Keratinocyte (primary cell): ENCODE data around the gene OBSCN. TPM values are rescaled to one million over a fixed set of nuclear protein-coding genes. Genes with fewer than 3 reads are reported as not detected.

Experiments used
- DNase-seq: peaks from one replicate; pipeline ENCODE4 v3.0.0-alpha.2; 2011; ENCODE audit warnings: low read depth, missing footprints, low spot score
- FAIRE-seq: peaks from 2 replicates; lab custom pipeline; 2011; peaks lifted over from hg19 to GRCh38; lab: Jason Lieb, UNC
- H2AFZ ChIP-seq: 2 replicates; pipeline ENCODE4 v1.6.0; 2012; ENCODE audit warnings: low read length, control low read depth, inconsistent platforms; ENCODE audit not compliant: control insufficient read depth
- H3K27ac ChIP-seq: 2 replicates; pipeline ENCODE4 v1.5.1; 2011; ENCODE audit warnings: low read length; ENCODE audit not compliant: control insufficient read depth, insufficient read depth
- H3K27me3 ChIP-seq: 3 replicates; pipeline ENCODE4 v1.6.0; 2011; ENCODE audit warnings: low read length; ENCODE audit not compliant: control insufficient read depth, insufficient read depth; ENCODE audit errors: extremely low read depth
- H3K36me3 ChIP-seq, 2 experiments: 2 replicates in 1 of 2; 3 replicates in 1 of 2; pipeline ENCODE4 v1.5.1; 2011; ENCODE audit warnings: low read length in 2 of 2, mild to moderate bottlenecking in 1 of 2; ENCODE audit not compliant: control insufficient read depth in 2 of 2, insufficient read depth in 2 of 2; ENCODE audit errors: extremely low read depth in 1 of 2
- H3K4me1 ChIP-seq: 3 replicates; pipeline ENCODE4 v1.5.1; 2011; ENCODE audit warnings: low read length; ENCODE audit not compliant: control insufficient read depth, insufficient read depth; ENCODE audit errors: extremely low read depth
- H3K4me2 ChIP-seq: 3 replicates; pipeline ENCODE4 v1.6.0; 2011; ENCODE audit warnings: low read depth, low read length; ENCODE audit not compliant: control insufficient read depth, insufficient read depth; ENCODE audit errors: extremely low read depth
- H3K4me3 ChIP-seq, 3 experiments: fragments of 200-600 bp in 1 of 3; sonication (generic) in 1 of 3; 2 replicates in 2 of 3; 3 replicates in 1 of 3; pipeline ENCODE4 v1.5.1; 2011 to 2016; ENCODE audit warnings: low read length in 3 of 3, mild to moderate bottlenecking in 3 of 3, control low read depth in 2 of 3, inconsistent platforms in 1 of 3, low read depth in 1 of 3, mixed read lengths in 1 of 3, mixed run types in 1 of 3, moderate library complexity in 1 of 3; ENCODE audit not compliant: control insufficient read depth in 2 of 3, insufficient read depth in 2 of 3; ENCODE audit errors: extremely low read depth in 1 of 3
- H3K79me2 ChIP-seq: 2 replicates; pipeline ENCODE4 v1.6.0; 2012; ENCODE audit warnings: low read length; ENCODE audit not compliant: control insufficient read depth, insufficient read depth
- H3K9ac ChIP-seq: 3 replicates; pipeline ENCODE4 v1.6.0; 2011; ENCODE audit warnings: low read length; ENCODE audit not compliant: control insufficient read depth, insufficient read depth; ENCODE audit errors: extremely low read depth
- H3K9me1 ChIP-seq: 3 replicates; pipeline ENCODE4 v1.6.0; 2011; ENCODE audit warnings: low read length; ENCODE audit not compliant: control insufficient read depth, insufficient read depth; ENCODE audit errors: extremely low read depth
- H3K9me3 ChIP-seq: 2 replicates; pipeline ENCODE4 v1.5.1; 2012; ENCODE audit warnings: low read depth, low read length; ENCODE audit not compliant: control insufficient read depth
- H4K20me1 ChIP-seq: 3 replicates; pipeline ENCODE4 v1.6.0; 2011; ENCODE audit warnings: low read length; ENCODE audit not compliant: control insufficient read depth, insufficient read depth; ENCODE audit errors: extremely low read depth
- EZH2 ChIP-seq: IDR thresholded peaks from one replicate; pipeline ENCODE4 v1.6.1; 2012; ENCODE audit warnings: inconsistent platforms, mild to moderate bottlenecking, low read length, moderate library complexity
- dilution Hi-C: fragments of 300-500 bp; cut with MboI; formaldehyde crosslinking; loops from one replicate; pipeline ENCODE4 v1.7.0; 2020; ENCODE audit warnings: low sequenced_read_pairs; ENCODE audit not compliant: extremely low pct_ligation_motif_present
- polyA plus RNA-seq, 5 experiments: library from polyadenylated mRNA; depleted of rRNA in 3 of 5; stranded (reverse) in 3 of 5; stranded (forward) in 1 of 5; unstranded in 1 of 5; fragments of >200 nt; gene quantifications; 1 replicate in 1 of 5; 2 replicates in 3 of 5; 3 replicates in 1 of 5; pipeline versions ENCODE4 v1.2.1 to v1.2.3, GENCODE V29; 2011 to 2012; ENCODE audit warnings: missing spikeins in 2 of 5, low read depth in 1 of 5, low replicate concordance in 1 of 5
- TF ChIP-seq, protein P1 (sequence below), 3 experiments: IDR thresholded peaks in 1 of 3; conservative IDR thresholded peaks in 1 of 3; optimal IDR thresholded peaks in 1 of 3; 2 replicates in 2 of 3; 3 replicates in 1 of 3; pipeline versions ENCODE3 to v1.5.1; 2011; ENCODE audit warnings: low read length in 3 of 3, mild to moderate bottlenecking in 3 of 3, moderate library complexity in 2 of 3, control low read depth in 1 of 3, inconsistent platforms in 1 of 3; ENCODE audit not compliant: insufficient read depth in 2 of 3; ENCODE audit errors: extremely low read depth in 1 of 3

The OBSCN gene
- polyA plus RNA-seq, 1 donor (not counting 4 experiments of a cell fraction or from before 2014, with no cell fraction given) = 1.8 TPM

- Histone ChIP-seq H3K9me3 (no peaks in the 10 kb centered on the region), H4K20me1 (no peaks in the 10 kb centered on the region), H3K36me3 (no peaks in the 10 kb centered on the region), H3K4me2 (no peak overlapping the region), H3K4me1 (no peaks in the 10 kb centered on the region), H3K79me2 (no peaks in the 10 kb centered on the region), H3K27ac (no peak overlapping the region), H2AFZ (no peak overlapping the region), H3K27me3 (no peaks in the 10 kb centered on the region), H3K9me1 (no peaks in the 10 kb centered on the region), H3K4me3 (no peak overlapping the region), H3K9ac (no peak overlapping the region)
- dilution Hi-C loops = no loop called here
- TF ChIP-seq, protein P1, sequence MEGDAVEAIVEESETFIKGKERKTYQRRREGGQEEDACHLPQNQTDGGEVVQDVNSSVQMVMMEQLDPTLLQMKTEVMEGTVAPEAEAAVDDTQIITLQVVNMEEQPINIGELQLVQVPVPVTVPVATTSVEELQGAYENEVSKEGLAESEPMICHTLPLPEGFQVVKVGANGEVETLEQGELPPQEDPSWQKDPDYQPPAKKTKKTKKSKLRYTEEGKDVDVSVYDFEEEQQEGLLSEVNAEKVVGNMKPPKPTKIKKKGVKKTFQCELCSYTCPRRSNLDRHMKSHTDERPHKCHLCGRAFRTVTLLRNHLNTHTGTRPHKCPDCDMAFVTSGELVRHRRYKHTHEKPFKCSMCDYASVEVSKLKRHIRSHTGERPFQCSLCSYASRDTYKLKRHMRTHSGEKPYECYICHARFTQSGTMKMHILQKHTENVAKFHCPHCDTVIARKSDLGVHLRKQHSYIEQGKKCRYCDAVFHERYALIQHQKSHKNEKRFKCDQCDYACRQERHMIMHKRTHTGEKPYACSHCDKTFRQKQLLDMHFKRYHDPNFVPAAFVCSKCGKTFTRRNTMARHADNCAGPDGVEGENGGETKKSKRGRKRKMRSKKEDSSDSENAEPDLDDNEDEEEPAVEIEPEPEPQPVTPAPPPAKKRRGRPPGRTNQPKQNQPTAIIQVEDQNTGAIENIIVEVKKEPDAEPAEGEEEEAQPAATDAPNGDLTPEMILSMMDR (optimal IDR thresholded peaks at IDR 0.05 in 1 of 3, IDR thresholded peaks at IDR 0.05 in 1 of 3, conservative IDR thresholded peaks at IDR 0.05 in 1 of 3; ENCODE audit: extremely low read depth in 1 of 3, insufficient read depth in 2 of 3, low read length in 3 of 3) = no peak
- no peak for TF ChIP-seq EZH2
- FAIRE-seq (no peak), DNase-seq (no peak)
These were observed 55.8 kb downstream of the OBSCN start for GRCh38 chr1:228263636-228264035.

DNA sequence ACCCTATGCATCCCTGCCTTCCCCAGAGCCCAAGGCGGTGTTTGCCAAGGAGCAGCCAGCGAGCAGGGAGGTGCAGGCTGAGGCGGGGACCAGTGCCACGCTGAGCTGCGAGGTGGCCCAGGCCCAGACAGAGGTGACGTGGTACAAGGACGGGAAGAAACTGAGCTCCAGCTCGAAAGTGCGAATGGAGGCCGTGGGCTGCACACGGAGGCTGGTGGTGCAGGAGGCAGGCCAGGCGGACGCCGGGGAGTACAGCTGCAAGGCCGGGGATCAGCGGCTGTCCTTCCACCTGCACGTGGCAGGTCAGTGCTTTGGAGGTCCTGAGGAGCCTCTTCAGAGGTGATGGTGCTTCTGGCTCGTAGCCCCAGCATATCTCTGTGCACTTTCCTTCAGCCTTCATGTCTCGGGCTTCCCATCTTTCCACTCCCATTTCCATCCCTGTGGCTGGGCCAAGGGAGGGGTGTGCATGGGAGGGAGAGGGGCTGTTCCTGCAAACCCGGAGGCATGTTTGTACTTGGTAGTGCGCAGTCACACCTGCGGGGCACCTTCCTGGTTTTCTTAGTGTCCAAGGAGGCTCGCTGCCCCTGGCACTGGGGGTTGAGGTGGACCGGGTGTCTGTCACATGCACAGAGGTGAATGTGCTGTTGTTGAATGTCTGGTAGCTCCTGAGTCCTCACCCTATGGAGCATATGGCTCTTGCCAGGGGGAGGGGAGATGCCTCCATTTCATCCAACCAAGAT, 56.4 kb downstream of the OBSCN start:
- Histone ChIP-seq H3K36me3 (no peaks in the 10 kb centered on the region), H3K4me2 (no peak overlapping the region), H3K9me1 (no peaks in the 10 kb centered on the region), H3K79me2 (no peaks in the 10 kb centered on the region), H3K9ac (no peak overlapping the region), H3K9me3 (no peaks in the 10 kb centered on the region), H2AFZ (no peak overlapping the region), H3K27ac (no peak overlapping the region), H3K4me3 (no peak overlapping the region), H3K27me3 (no peaks in the 10 kb centered on the region), H4K20me1 (no peaks in the 10 kb centered on the region), H3K4me1 (no peaks in the 10 kb centered on the region)
- DNase-seq (no peak), FAIRE-seq (no peak)
- TF ChIP-seq, protein P1 (optimal IDR thresholded peaks at IDR 0.05 in 1 of 3, IDR thresholded peaks at IDR 0.05 in 1 of 3, conservative IDR thresholded peaks at IDR 0.05 in 1 of 3; ENCODE audit: extremely low read depth in 1 of 3, insufficient read depth in 2 of 3, low read length in 3 of 3) = no peak
- no peak for TF ChIP-seq EZH2
- dilution Hi-C loops = no loop called here
